HG02678 (cell line): ENCODE results near the gene THAP2.
"Not testable (repeated sequence)": the region's sequence is repeated elsewhere in the genome, so short reads cannot be mapped to it uniquely, and the experiment has no call there.

Source experiments
- ATAC-seq: cut with Tn5 transposase; IDR thresholded peaks from one replicate; pipeline ENCODE4 v1.9.1; 2021; ENCODE audit warnings: mild to moderate bottlenecking, moderate library complexity; ENCODE audit not compliant: unreplicated experiment

Gene THAP2

DNA sequence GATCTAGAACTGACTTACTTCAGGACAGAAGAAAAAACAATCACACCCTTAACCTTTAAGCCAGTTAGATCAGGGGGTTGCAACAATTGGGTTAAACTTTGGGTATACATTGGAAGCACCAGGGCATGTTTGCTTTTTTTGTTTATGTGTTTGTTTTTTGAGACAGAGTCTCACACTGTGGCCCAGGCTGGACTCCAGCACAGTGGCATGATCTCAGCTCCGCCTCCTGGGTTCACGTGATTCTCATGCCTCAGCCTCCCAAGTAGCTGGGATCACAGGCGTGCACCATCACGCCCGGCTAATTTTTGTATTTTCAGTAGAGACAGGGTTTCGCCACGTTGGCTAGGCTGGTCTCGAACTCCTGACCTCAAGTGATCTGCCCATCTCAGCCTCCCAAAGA lies 38.1 kb downstream of the THAP2 start:
- ATAC-seq: not testable (repeated sequence)

DNA sequence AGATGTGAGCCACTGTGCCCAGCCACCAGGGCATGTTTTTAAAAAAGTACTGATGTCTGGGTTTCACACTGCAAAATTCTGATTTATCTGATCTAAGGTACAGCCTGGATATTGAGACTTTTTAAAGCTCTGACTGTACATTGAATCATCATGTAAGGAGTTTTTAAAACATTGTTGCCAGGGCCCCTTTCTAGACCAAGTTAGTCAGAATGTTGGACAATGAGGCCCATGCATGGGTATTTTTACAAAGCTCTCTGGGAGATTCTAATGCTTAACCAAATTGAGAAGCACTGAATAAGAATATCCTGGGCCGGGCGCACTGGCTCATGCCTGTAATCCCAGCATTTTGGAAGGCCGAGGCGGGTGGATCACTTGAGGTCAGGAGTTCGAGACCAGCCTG lies 38.5 kb downstream of the THAP2 start:
- no peak for ATAC-seq

- no peak for ATAC-seq
Measured at GRCh38 chr12:71703206-71703605, 39.1 kb downstream of the THAP2 start.

DNA sequence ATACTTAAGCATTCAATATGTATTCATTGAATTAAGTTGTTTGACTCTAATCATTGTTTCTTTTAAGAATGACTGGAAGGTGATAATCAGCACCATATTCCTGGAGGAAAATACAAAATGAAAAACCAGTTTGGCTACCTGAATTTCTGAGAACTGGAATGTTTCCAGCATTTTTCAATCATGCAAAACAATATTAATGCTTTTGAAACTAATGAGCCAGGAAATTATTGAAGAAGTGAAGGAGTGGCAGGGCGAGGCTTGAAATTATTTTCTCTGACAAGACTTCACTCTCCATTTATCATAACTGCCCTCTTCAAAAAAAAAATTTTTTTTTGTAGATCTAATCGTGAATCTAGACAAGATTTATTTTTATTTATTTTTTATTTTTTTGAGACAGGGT lies 40.8 kb downstream of the THAP2 start:
- ATAC-seq: no peak

GRCh38 chr12:71708658-71709057 lies 44.6 kb downstream of the THAP2 start:
- no peak for ATAC-seq

DNA sequence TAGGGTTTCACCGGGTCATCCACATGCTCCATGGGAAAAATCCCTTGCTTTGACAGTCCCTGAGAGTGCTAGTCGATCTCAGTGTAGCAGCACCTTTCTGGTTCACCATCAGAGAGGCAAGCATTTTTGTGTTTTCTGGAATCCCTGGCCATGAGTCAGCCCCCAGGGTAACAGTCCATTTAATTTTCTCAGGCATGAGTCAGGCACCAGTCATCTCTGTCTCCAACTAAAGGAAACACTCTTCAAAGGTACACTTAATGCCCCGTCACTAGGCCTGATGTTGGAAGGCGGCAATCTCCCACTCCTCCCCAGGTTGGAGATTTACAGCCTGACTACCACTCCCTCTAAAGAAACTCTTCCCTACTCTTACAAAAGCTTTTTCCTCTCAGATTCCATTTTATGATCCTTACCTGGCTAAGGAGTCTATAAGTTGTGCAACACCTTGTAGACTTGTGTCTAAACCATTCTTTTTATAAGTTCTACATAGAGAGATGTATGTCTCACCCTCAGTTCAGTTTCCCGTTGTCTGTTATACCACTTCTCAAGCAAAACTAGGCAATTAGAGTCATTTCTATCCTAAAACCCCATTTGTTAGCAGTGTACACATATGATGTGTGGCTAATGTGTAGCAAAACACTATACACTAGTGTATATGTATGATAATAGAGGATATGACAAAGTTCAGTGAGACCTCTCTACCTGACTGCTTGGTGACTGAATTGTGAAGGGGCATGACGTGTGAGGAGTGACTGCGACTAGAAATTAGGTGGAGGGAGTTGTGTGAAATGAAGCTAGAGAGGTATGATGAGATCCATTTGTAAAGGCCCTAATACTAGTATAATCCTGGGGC lies 46.4 kb downstream of the THAP2 start:
- no peak for ATAC-seq

DNA sequence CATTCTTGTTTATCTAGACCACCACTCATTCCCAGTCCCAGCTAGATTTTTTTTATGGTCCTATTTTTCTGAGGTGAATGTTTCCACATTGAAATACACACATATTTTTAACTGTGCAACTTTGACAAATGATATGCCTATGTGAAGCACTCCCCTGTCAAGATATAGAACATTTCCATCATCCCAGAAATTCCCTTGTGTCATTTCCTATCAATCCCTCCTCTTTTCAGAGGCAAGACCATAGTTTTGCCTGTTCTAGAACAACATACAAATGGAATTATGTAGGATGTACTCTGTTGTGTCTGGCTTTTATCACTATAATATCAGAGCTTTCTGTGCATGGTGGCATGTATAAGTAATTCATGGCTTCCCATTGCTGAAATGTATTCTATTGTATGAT lies 54.5 kb downstream of the THAP2 start:
- ATAC-seq: no peak

- no peak for ATAC-seq
Measured at GRCh38 chr12:71719647-71720370, 55.7 kb downstream of the THAP2 start.

DNA sequence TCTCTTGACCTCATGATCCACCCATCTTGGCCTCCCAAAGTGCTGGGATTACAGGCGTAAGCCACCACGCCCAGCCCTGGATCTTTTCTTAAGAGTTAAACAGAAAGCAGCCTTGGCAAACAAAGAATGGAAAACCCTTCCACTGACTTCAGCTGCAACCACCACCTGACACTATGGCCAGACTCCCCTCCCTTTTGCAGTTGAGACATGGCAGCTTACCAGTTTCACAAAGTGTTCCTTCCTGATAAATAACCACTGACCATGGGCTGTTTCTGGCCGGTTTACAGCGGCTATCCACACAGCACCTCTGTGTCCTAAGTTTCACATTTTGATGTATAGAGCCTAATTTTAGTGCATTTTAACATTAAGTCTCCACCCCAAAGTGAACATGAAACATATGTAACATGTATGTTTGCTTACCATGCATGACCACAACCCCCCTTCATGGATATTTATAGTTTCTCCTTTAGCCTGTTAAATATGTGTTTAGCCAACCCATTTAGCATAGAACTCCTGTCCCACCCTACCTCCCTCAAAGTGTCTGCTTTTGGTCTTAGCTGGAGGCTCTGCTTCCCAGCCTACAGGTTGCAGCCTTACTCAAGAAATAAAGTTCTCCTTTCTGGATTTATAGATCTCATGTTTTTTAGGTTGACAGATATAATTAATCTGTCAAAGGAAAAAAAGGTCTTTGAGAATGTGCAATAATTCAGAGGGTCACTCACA lies 57.8 kb downstream of the THAP2 start:
- no peak for ATAC-seq

GRCh38 chr12:71725011-71725410 lies 60.9 kb downstream of the THAP2 start:
- ATAC-seq: no peak

- ATAC-seq: no peak
Measured at GRCh38 chr12:71726548-71726947, 62.4 kb downstream of the THAP2 start.

GRCh38 chr12:71727958-71728357 lies 63.9 kb downstream of the THAP2 start:
- no peak for ATAC-seq
